Heart left ventricle (tissue), 13 donors: Measurements from ENCODE around the gene SCAANT1.

Source experiments
- POLR2A ChIP-seq, 2 donors: fragments of 450-650 bp; IDR thresholded peaks; one replicate each; pipeline ENCODE4 v1.6.1; 2017; ENCODE audit warnings: antibody characterized with exemption in 2 of 2, mild to moderate bottlenecking in 2 of 2, moderate library complexity in 2 of 2
- TF ChIP-seq, protein P1 (sequence below), 12 donors: fragments of 200-600 bp; sonication (generic) in 4 of 12; IDR thresholded peaks; one replicate each; pipeline versions ENCODE4 v1.5.0 to v1.8.0; 2018 to 2022; ENCODE audit warnings: antibody characterized with exemption in 12 of 12, mild to moderate bottlenecking in 5 of 12
- donor health status: ischemic (EF 13 %, LVEDD 7.1; RV severe dilation, severe dysfunction).
- donor health status: DM: no; HTN: yes; CAD: no.
- donor health status: DM: no; HTN: no; CAD: no.
- donor health status: ischemic (EF 25% LVEDD 6.9; RV normal size, moderate dysfunction).
- donor health status: ischemic (EF 25% LVEDD 5.7; RV mildly dilated, moderate dysfunction).
- donor health status: ischemic (EF 35%, LVEDD 5.7; RV mildly dilated, moderate dysfunction).
- donor health status: nonischemic (EF 11% LVEDD 7.7; RV severe dilation, severe dysfunction).
- donor health status: DM: yes; HTN: yes; CAD: no.
- donor health status: PGD.
- donor health status: ischemic (EF 29% LVEDD 5.4; RV normal size, mild dysfunction).
- donor health status: nonischemic (EF 23%, LVEDD 6.1; RV moderate dilation, normal function).

- TF ChIP-seq, protein P1, sequence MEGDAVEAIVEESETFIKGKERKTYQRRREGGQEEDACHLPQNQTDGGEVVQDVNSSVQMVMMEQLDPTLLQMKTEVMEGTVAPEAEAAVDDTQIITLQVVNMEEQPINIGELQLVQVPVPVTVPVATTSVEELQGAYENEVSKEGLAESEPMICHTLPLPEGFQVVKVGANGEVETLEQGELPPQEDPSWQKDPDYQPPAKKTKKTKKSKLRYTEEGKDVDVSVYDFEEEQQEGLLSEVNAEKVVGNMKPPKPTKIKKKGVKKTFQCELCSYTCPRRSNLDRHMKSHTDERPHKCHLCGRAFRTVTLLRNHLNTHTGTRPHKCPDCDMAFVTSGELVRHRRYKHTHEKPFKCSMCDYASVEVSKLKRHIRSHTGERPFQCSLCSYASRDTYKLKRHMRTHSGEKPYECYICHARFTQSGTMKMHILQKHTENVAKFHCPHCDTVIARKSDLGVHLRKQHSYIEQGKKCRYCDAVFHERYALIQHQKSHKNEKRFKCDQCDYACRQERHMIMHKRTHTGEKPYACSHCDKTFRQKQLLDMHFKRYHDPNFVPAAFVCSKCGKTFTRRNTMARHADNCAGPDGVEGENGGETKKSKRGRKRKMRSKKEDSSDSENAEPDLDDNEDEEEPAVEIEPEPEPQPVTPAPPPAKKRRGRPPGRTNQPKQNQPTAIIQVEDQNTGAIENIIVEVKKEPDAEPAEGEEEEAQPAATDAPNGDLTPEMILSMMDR (IDR thresholded peaks at IDR 0.05), result no peak
- no peak for TF ChIP-seq POLR2A (IDR thresholded peaks at IDR 0.05)
Observed at GRCh38 chr3:63960048-63960711, 48.0 kb upstream of the SCAANT1 start.
